Trophoblast cell (in vitro differentiated cells and primary cell): ENCODE measurements around the gene MYCL.
A peak's percentile ranks its signal among the peaks of the same experiment; 100 is the strongest.

Experiments
- DNase-seq, 2 donors: peaks; one replicate each; pipeline ENCODE4 v3.0.0-alpha.2; 2016
- H2AFZ ChIP-seq: 2 replicates; pipeline ENCODE4 v1.6.1; 2013; ENCODE audit warnings: low read length, moderate library complexity, mild to moderate bottlenecking; ENCODE audit not compliant: insufficient read depth, poor library complexity
- H2AK5ac ChIP-seq: 2 replicates; pipeline ENCODE4 v1.6.1; 2013; ENCODE audit warnings: mild to moderate bottlenecking, low read length
- H2BK120ac ChIP-seq: 2 replicates; pipeline ENCODE4 v1.6.1; 2013; ENCODE audit warnings: low read length, mild to moderate bottlenecking, moderate library complexity; ENCODE audit not compliant: insufficient read depth, poor library complexity
- H2BK12ac ChIP-seq: 2 replicates; pipeline ENCODE4 v1.6.1; 2013; ENCODE audit warnings: mild to moderate bottlenecking, low read length, moderate library complexity
- H2BK5ac ChIP-seq: 2 replicates; pipeline ENCODE4 v1.6.1; 2013; ENCODE audit warnings: low read length, low read depth, moderate library complexity, mild to moderate bottlenecking; ENCODE audit not compliant: poor library complexity
- H3K14ac ChIP-seq: 2 replicates; pipeline ENCODE4 v1.6.1; 2013; ENCODE audit warnings: mild to moderate bottlenecking, low read length
- H3K18ac ChIP-seq: 2 replicates; pipeline ENCODE4 v1.6.1; 2013; ENCODE audit warnings: mild to moderate bottlenecking, low read length
- H3K23ac ChIP-seq: 2 replicates; pipeline ENCODE4 v1.6.1; 2013; ENCODE audit warnings: low read length
- H3K27ac ChIP-seq: 2 replicates; pipeline ENCODE4 v1.5.1; 2013; ENCODE audit warnings: low read depth, mild to moderate bottlenecking, inconsistent platforms, low read length, moderate library complexity
- H3K27me3 ChIP-seq: 2 replicates; pipeline ENCODE4 v1.6.1; 2013; ENCODE audit warnings: inconsistent platforms, mild to moderate bottlenecking, low read length, moderate library complexity; ENCODE audit not compliant: insufficient read depth
- H3K36me3 ChIP-seq, 2 experiments: 1 replicate in 1 of 2; 2 replicates in 1 of 2; pipeline ENCODE4 v1.6.1; 2013; ENCODE audit warnings: low read length in 2 of 2, mild to moderate bottlenecking in 2 of 2, moderate library complexity in 1 of 2; ENCODE audit not compliant: insufficient read depth in 2 of 2, control insufficient read depth in 1 of 2
- H3K4ac ChIP-seq: 2 replicates; pipeline ENCODE4 v1.6.1; 2013; ENCODE audit warnings: low read depth, mild to moderate bottlenecking, low read length, moderate library complexity
- H3K4me1 ChIP-seq, 2 experiments: 1 replicate in 1 of 2; 2 replicates in 1 of 2; pipeline ENCODE4 v1.6.1; 2013; ENCODE audit warnings: low read length in 2 of 2, mild to moderate bottlenecking in 2 of 2, moderate library complexity in 1 of 2; ENCODE audit not compliant: insufficient read depth in 2 of 2, control insufficient read depth in 1 of 2
- H3K4me2 ChIP-seq: 2 replicates; pipeline ENCODE4 v1.6.1; 2013; ENCODE audit warnings: inconsistent platforms, mild to moderate bottlenecking, low read length, moderate library complexity
- H3K4me3 ChIP-seq: 2 replicates; pipeline ENCODE4 v1.5.1; 2013; ENCODE audit warnings: mild to moderate bottlenecking, low read depth, low read length, inconsistent platforms
- H3K79me1 ChIP-seq: one replicate; pipeline ENCODE4 v1.6.1; 2013; ENCODE audit warnings: low read length
- H3K79me2 ChIP-seq: 2 replicates; pipeline ENCODE4 v1.6.1; 2013; ENCODE audit warnings: low read length, mild to moderate bottlenecking; ENCODE audit not compliant: control insufficient read depth, insufficient read depth, poor library complexity
- H3K9ac ChIP-seq: 2 replicates; pipeline ENCODE4 v1.6.1; 2013; ENCODE audit warnings: mild to moderate bottlenecking, low read length
- H3K9me3 ChIP-seq: 2 replicates; pipeline ENCODE4 v1.6.1; 2013; ENCODE audit warnings: low read depth, mild to moderate bottlenecking, control low read depth, inconsistent platforms, low read length; ENCODE audit not compliant: insufficient read depth
- H4K12ac ChIP-seq: 2 replicates; pipeline ENCODE4 v1.6.1; 2013; ENCODE audit warnings: low read depth, mild to moderate bottlenecking, low read length, moderate library complexity
- H4K8ac ChIP-seq: 2 replicates; pipeline ENCODE4 v1.6.1; 2013; ENCODE audit warnings: low read depth, mild to moderate bottlenecking, low read length, moderate library complexity
- H4K91ac ChIP-seq: one replicate; pipeline ENCODE4 v1.6.1; 2013; ENCODE audit warnings: low read depth, mild to moderate bottlenecking, low read length, moderate library complexity
- WGBS: extraction: QIAGEN DNeasy Blood & Tissue Kit; methylation state at CpG from one replicate; pipeline ENCODE4 v1.1.7; 2013; ENCODE audit warnings: missing lambda C conversion rate; ENCODE audit not compliant: insufficient read length, insufficient coverage; ENCODE audit errors: extremely low coverage; 5-methylcytosine and 5-hydroxymethylcytosine counted together

Gene MYCL

DNA sequence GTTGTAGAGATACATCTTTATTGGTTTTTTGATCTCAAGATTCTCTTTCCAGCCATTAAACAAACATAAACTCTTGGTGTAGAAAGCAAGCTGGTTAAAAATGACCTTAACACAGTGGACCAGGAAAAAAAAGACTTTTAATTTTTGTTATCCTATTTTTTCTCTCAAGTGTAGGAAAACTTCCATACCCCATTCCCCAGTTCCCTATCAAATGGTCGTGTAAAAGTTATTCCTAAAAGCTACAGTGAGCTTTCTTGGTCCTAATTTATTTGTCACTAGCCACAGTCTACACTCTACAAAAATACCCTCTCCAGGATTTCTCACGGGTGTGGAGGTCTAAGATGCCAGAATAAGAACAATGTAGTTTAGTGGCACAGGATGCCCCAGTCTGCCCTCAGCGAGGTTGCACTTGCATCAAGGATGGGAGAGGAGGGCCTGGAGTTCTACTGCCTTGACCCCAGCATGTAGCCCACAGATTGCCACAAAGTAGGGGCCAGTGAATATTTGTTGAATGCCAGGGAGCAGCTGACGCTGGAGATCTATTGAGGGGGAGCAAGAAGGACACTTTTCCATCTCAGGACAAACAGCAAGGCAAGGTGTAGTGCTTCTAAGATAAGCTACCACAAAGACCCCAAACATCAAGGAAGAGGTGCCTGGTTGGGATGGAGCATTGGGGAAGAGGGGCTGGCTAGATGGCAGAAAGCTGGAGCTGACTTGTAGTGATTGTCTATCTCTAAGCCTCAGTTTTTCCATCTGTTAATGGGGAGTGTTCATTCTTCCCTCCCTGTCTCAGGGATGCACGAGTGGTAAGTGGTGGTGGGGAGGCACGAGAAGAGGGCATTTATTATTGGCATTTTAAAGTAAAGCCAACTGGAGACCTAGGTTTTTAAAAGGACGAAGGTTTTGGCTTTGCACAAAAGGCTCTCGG, 1.8 kb downstream of the MYCL start:
- no peak overlapping the region for H4K91ac ChIP-seq
- no peak overlapping the region for H2BK12ac ChIP-seq
- peaks cover 9% of the 10 kb centered on the region for H3K27me3 ChIP-seq
- no CpG with 5 or more reads among the region's 8 CpGs for WGBS
- H3K9me3 ChIP-seq = no peaks in the 10 kb centered on the region
- H3K79me2 ChIP-seq = no peaks in the 10 kb centered on the region
- H2AFZ ChIP-seq = no peak overlapping the region
- H3K14ac ChIP-seq = no peak overlapping the region
- H3K4me2 ChIP-seq = no peak overlapping the region
- no peaks in the 10 kb centered on the region for H3K36me3 ChIP-seq
- H2AK5ac ChIP-seq = no peak overlapping the region
- H3K4ac ChIP-seq = no peak overlapping the region
- H3K9ac ChIP-seq = no peak overlapping the region
- H2BK5ac ChIP-seq = no peak overlapping the region
- H3K4me3 ChIP-seq = no peak overlapping the region
- H3K79me1 ChIP-seq = peaks cover 9% of the 10 kb centered on the region
- peaks cover 13 to 16% of the 10 kb centered on the region in 2 experiments for H3K4me1 ChIP-seq
- no peak overlapping the region for H4K8ac ChIP-seq
- no peak for DNase-seq
- H3K27ac ChIP-seq = no peak overlapping the region
- H3K23ac ChIP-seq = no peak overlapping the region
- no peak overlapping the region for H2BK120ac ChIP-seq
- H3K18ac ChIP-seq = no peak overlapping the region
- no peak overlapping the region for H4K12ac ChIP-seq

DNA sequence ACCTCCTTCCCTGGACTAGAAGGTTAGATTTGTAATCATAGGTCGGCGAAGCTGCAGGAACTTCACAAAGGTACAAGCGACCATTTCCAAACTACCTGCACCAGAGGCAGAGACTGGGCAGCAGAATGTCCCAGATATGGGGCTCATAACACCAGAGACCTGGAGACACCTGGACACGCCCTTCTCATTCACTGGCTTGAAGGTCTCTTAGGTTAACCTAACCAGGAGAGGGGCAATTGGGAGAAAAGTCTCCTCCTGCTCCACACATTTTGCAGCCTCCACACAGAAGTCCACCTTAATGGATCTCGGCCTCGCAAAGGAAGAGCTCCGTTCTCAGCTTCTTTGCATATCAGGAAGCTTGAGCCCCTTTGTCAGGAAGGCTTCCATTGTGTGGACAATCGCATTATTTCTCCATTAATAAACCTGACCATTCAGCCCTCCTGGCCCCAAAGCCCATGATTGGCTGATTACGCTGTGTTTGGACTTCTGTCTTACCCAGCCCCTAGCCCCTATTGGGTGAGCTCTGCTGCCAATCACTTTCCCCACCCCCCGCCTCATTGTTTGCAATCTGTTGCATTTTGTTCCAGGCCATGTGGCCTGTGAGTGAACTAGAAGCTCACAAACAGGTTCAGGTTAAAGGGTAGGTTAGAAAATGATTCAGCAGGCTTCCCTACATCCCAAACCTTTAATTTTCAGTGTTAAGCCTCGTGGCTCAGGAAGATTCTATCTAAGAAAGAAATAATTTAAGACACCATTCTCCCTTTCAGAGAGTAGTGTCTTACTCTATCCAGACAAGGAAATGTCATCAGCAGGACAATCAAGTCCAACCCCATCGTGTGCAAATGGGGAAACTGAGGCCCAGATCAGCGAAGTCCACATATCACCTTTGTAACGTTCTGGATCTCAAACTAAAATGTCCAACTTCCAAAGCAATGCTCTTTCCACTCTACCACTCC, 2.8 kb downstream of the MYCL start:
- no peak overlapping the region for H2AK5ac ChIP-seq
- H3K9ac ChIP-seq = no peak overlapping the region
- no peak overlapping the region for H3K4ac ChIP-seq
- no CpG with 5 or more reads among the region's 14 CpGs for WGBS
- peaks cover 9% of the 10 kb centered on the region for H3K27me3 ChIP-seq
- H3K23ac ChIP-seq = no peak overlapping the region
- H2AFZ ChIP-seq = peak overlapping the region; percentile 39
- no peak overlapping the region for H4K91ac ChIP-seq
- no peaks in the 10 kb centered on the region for H3K36me3 ChIP-seq
- H4K12ac ChIP-seq = no peak overlapping the region
- DNase-seq = peak; percentile 33 to 70
- no peaks in the 10 kb centered on the region for H3K9me3 ChIP-seq
- no peak overlapping the region for H3K4me3 ChIP-seq
- no peak overlapping the region for H3K4me2 ChIP-seq
- peaks cover 11% of the 10 kb centered on the region for H3K79me1 ChIP-seq
- H2BK12ac ChIP-seq = no peak overlapping the region
- H3K4me1 ChIP-seq = peaks cover 18 to 21% of the 10 kb centered on the region in 2 experiments
- H3K18ac ChIP-seq = no peak overlapping the region
- no peaks in the 10 kb centered on the region for H3K79me2 ChIP-seq
- H2BK5ac ChIP-seq = no peak overlapping the region
- H4K8ac ChIP-seq = peak overlapping the region; percentile 65
- H2BK120ac ChIP-seq = no peak overlapping the region
- no peak overlapping the region for H3K14ac ChIP-seq
- H3K27ac ChIP-seq = no peak overlapping the region

DNA sequence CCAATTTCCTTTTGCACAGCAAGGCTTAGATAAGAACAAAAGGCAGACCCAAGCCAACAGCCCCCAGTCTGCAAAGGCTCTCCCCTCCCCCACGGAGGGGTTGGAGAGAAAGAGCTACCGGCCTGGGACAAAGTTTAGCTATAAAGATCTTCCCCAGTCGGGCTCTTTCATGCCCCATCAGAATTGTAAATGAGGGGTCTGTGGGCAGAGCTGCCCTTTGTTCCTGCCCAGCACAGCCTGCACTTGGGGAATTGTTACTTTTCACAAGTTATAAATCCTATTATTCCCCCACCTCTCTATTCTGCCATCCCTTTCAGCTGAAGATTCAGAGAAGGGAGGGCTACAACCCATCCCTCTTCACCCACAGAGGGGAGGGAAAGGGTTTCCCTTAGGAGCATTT, 3.5 kb downstream of the MYCL start:
- H3K4ac ChIP-seq = no peak overlapping the region
- H3K27ac ChIP-seq = no peak overlapping the region
- no peak overlapping the region for H2AFZ ChIP-seq
- peaks cover 14% of the 10 kb centered on the region for H3K79me1 ChIP-seq
- H3K18ac ChIP-seq = no peak overlapping the region
- DNase-seq = no peak
- peaks cover 9% of the 10 kb centered on the region for H3K27me3 ChIP-seq
- no peak overlapping the region for H2BK12ac ChIP-seq
- no peak overlapping the region for H3K4me2 ChIP-seq
- H3K36me3 ChIP-seq = no peaks in the 10 kb centered on the region
- no CpG with 5 or more reads among the region's 3 CpGs for WGBS
- H4K91ac ChIP-seq = no peak overlapping the region
- H2AK5ac ChIP-seq = no peak overlapping the region
- H2BK120ac ChIP-seq = no peak overlapping the region
- H3K23ac ChIP-seq = no peak overlapping the region
- no peak overlapping the region for H2BK5ac ChIP-seq
- peaks cover 21 to 25% of the 10 kb centered on the region in 2 experiments for H3K4me1 ChIP-seq
- H4K12ac ChIP-seq = no peak overlapping the region
- no peak overlapping the region for H3K9ac ChIP-seq
- H4K8ac ChIP-seq = no peak overlapping the region
- no peak overlapping the region for H3K14ac ChIP-seq
- H3K4me3 ChIP-seq = no peak overlapping the region
- H3K79me2 ChIP-seq = no peaks in the 10 kb centered on the region
- no peaks in the 10 kb centered on the region for H3K9me3 ChIP-seq

DNA sequence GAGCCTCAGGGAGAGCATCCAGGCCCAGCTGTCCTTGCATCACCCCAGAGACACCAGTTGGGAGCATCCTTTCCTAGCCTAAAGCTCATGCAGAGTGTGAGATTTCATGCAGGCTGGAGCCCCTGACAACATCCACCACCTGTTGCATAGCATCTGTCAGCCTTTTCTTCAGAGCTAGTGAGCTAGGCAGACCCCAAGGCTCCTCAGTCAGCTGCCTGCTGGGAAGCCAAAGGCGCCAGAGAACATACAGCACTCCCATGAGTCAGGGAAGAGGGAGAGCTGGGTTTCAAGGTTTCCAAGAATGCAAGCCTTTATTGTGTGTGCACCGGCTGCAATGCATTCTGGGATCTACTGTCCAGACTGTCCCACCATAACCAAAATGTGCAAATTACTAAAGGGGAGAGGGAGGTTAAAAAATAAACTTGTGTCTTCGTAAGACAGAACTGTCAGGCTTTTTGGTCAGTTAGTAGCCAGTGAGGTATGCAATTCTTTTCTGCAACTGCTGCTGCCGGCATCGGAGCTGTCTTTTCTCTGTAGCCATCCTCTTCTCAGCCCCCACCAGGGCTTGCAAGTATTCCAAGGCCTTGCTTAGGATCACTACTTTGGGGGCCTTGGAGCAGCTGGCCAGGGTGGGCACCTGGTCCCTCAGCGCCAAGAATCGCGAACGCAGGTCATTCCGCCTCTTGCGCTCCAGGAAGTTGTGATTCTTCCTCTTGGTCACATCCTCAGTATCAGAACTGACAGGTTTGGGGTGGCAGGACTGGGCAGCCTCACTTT, 4.6 kb downstream of the MYCL start:
- Histone ChIP-seq H4K12ac (no peak overlapping the region), H2BK5ac (no peak overlapping the region), H3K9me3 (no peaks in the 10 kb centered on the region), H3K23ac (no peak overlapping the region), H4K91ac (no peak overlapping the region), H3K18ac (no peak overlapping the region), H3K4me3 (no peak overlapping the region), H3K9ac (no peak overlapping the region), H2AK5ac (no peak overlapping the region), H2AFZ (no peak overlapping the region), H3K27ac (no peak overlapping the region), H3K79me2 (no peaks in the 10 kb centered on the region), H3K4ac (no peak overlapping the region), H4K8ac (no peak overlapping the region), H3K4me2 (no peak overlapping the region), H3K14ac (no peak overlapping the region), H3K36me3 (no peaks in the 10 kb centered on the region), H3K27me3 (peaks cover 7% of the 10 kb centered on the region), H3K4me1 (peaks cover 17 to 25% of the 10 kb centered on the region in 2 experiments), H2BK12ac (no peak overlapping the region), H3K79me1 (peaks cover 14% of the 10 kb centered on the region), H2BK120ac (no peak overlapping the region)
- DNase-seq = no peak
- no CpG with 5 or more reads among the region's 11 CpGs for WGBS
